Neural cell (in vitro differentiated cells): ENCODE data around the gene CPXM2.

Experiments
- CTCF ChIP-seq: fragments of 450-650 bp; IDR thresholded peaks from 2 replicates; pipeline ENCODE4 v1.5.1; 2014; ENCODE audit warnings: antibody characterized with exemption, mild to moderate bottlenecking, moderate library complexity; ENCODE audit not compliant: poor library complexity, severe bottlenecking
- EZH2 ChIP-seq: fragments of 200-600, 300-800 bp; shearing (Covaris generic), sonication (generic); IDR thresholded peaks from 2 replicates; pipeline ENCODE4 v1.6.1; 2014; ENCODE audit warnings: antibody characterized with exemption, low read length, borderline replicate concordance, mild to moderate bottlenecking; ENCODE audit not compliant: insufficient read depth, poor library complexity, severe bottlenecking
- RAD21 ChIP-seq: fragments of 450-650 bp; conservative IDR thresholded peaks from 2 replicates; pipeline ENCODE4 v1.6.1; 2014; ENCODE audit warnings: antibody characterized with exemption, mild to moderate bottlenecking, moderate library complexity
- SMC3 ChIP-seq: fragments of 450-650 bp; conservative IDR thresholded peaks from 2 replicates; pipeline ENCODE4 v1.6.1; 2014; ENCODE audit warnings: antibody characterized with exemption, mild to moderate bottlenecking, moderate library complexity; ENCODE audit not compliant: poor library complexity

GRCh38 chr10:123857616-123858015 is 34.0 kb downstream of the CPXM2 start:
- TF ChIP-seq CTCF (no peak), EZH2 (no peak), RAD21 (no peak), SMC3 (no peak)
